NOMO-1 treated with dmso at 0.1 percent for 144 hours (cell line): Measurements from ENCODE around the gene PPP4R2.

Experiments
- DNase-seq: peaks from one replicate; lab custom pipeline; 2025; ENCODE audit not compliant: unreplicated experiment; lab: John Stamatoyannopoulos, UW

The PPP4R2 gene

GRCh38 chr3:73107676-73108187 lies 111.1 kb downstream of the PPP4R2 start:
- no peak for DNase-seq

- no peak for DNase-seq
These were observed 112.1 kb downstream of the PPP4R2 start for GRCh38 chr3:73108750-73109149.

GRCh38 chr3:73110530-73110929 lies 113.9 kb downstream of the PPP4R2 start:
- no peak for DNase-seq

- DNase-seq: no peak
These were observed 118.1 kb downstream of the PPP4R2 start for GRCh38 chr3:73114711-73115110.

GRCh38 chr3:73115806-73116205 lies 119.2 kb downstream of the PPP4R2 start:
- no peak for DNase-seq
